ENCODE measurements around the gene RBM33. TPM values are rescaled to one million over a fixed set of nuclear protein-coding genes. Genes with fewer than 3 reads are reported as not detected.
A peak's percentile ranks its signal among the peaks of the same experiment; 100 is the strongest.

RBM33 gene
- total and polyA plus RNA-seq, 2 of the 13 experiments (the other 11 are each of a cell fraction or from before 2014, with no cell fraction given) = 12.4 to 28.9 TPM

- TF ChIP-seq ATF6 (CRISPR knock-in tag; conservative IDR thresholded peaks at IDR 0.05) = no peak
- no peak for TF ChIP-seq ZNF317 (CRISPR knock-in tag; IDR thresholded peaks at IDR 0.05)
- TF ChIP-seq GLI4 (CRISPR knock-in tag; IDR thresholded peaks at IDR 0.05; ENCODE audit: borderline replicate concordance) = no peak
- TF ChIP-seq ZNF710 (CRISPR knock-in tag; IDR thresholded peaks at IDR 0.05; ENCODE audit: borderline replicate concordance) = no peak
- no peak for TF ChIP-seq ZNF616 (CRISPR knock-in tag; IDR thresholded peaks at IDR 0.05; ENCODE audit: low read depth)
Measured at GRCh38 chr7:155653803-155654202, 9.3 kb downstream of the RBM33 start (continued).

- in situ Hi-C loops (cut with HindIII; ENCODE audit: extremely low pct_ligation_motif_present, low pct_unique_long_range_greater_than_20kb) = no loop called here
- peaks cover 0 to under 1% of the 10 kb centered on the region in 2 experiments; a peak in 1 of 5 replicates for H3K36me3 ChIP-seq (replicated peaks in 1 of 2; ENCODE audit: control insufficient read depth in 1 of 2, insufficient read depth in 2 of 2, low read length in 2 of 2)
- peaks cover 55% of the 10 kb centered on the region for H3K4me1 ChIP-seq (ENCODE audit: insufficient read depth, low read length)
- H4K20me1 ChIP-seq (ENCODE audit: insufficient read depth, low read length) = peaks cover 91% of the 10 kb centered on the region
- peaks cover 99% of the 10 kb centered on the region for H3K79me2 ChIP-seq (ENCODE audit: insufficient read depth, low read length)
- no peak overlapping the region for H3K27ac ChIP-seq (ENCODE audit: extremely low read length, insufficient read depth, low read length)
- no peaks in the 10 kb centered on the region for H3K9me3 ChIP-seq (ENCODE audit: low read length)
- ATAC-seq = no peak
- ChIA-PET CTCF (ENCODE audit: low intra/inter-chr PET ratio, low total read pairs) (no interaction called here), POLR2A (interaction anchor here (1.0 to 2.7 kb wide), 2 partner anchors 13 to 38 kb away, joined by 5 to 12 read pairs; no protein-coding TSS in a partner anchor)
- no peak overlapping the region for H3K4me3 ChIP-seq (replicated peaks in 1 of 3; ENCODE audit: insufficient read depth in 1 of 3, low read depth in 2 of 3, low read length in 3 of 3)
- H3K4me2 ChIP-seq (ENCODE audit: low read depth, low read length) = no peak overlapping the region
- TF ChIP-seq MAFF (IDR thresholded peaks at IDR 0.05; ENCODE audit: low read depth, low read length) (peak; percentile 89), KDM5B (CRISPR knock-in tag; IDR thresholded peaks at IDR 0.05; ENCODE audit: borderline replicate concordance) (no peak), MAFK (conservative IDR thresholded peaks at IDR 0.05 in 1 of 2, IDR thresholded peaks at IDR 0.05 in 1 of 2; ENCODE audit: low read length in 2 of 2) (peak; percentile 88 to 92)
- 69% methylated on average over 7 of the region's 7 CpGs for WGBS (ENCODE audit: low lambda C conversion rate)
- BruUV-seq (replicated peaks) = no TSS peak
- intact Hi-C loops (cut with micrococcal nuclease; ENCODE audit: unreplicated experiment) = no loop called here
- DNase-seq (ENCODE audit: low spot score) = no peak
- FAIRE-seq = no peak
- H3K9ac ChIP-seq (ENCODE audit: insufficient read depth, low read depth, low read length) = no peak overlapping the region
- no peaks in the 10 kb centered on the region for H3K27me3 ChIP-seq (ENCODE audit: control insufficient read depth in 1 of 2, insufficient read depth in 2 of 2, low read length in 2 of 2)
- H2AFZ ChIP-seq (ENCODE audit: low read length) = no peak overlapping the region
Measured at GRCh38 chr7:155656891-155657290, 12.4 kb downstream of the RBM33 start.
